Osteoblast (primary cell): ENCODE measurements around the gene ZSWIM5. TPM values are rescaled to one million over a fixed set of nuclear protein-coding genes. Genes with fewer than 3 reads are reported as not detected.
"Not testable (repeated sequence)": the region's sequence is repeated elsewhere in the genome, so short reads cannot be mapped to it uniquely, and the experiment has no call there.

Experiments
- DNase-seq: peaks from one replicate; pipeline ENCODE4 v3.0.0; 2011; ENCODE audit warnings: low spot score, mixed read lengths; ENCODE audit not compliant: insufficient read length; ENCODE audit errors: missing footprints
- H2AFZ ChIP-seq: 2 replicates; pipeline ENCODE4 v1.6.0; 2011; ENCODE audit warnings: mild to moderate bottlenecking, low read length
- H3K27ac ChIP-seq: 2 replicates; pipeline ENCODE4 v1.5.1; 2011; ENCODE audit warnings: mild to moderate bottlenecking, low read depth, low read length, moderate library complexity
- H3K27me3 ChIP-seq: 2 replicates; pipeline ENCODE4 v1.6.0; 2012; ENCODE audit warnings: mild to moderate bottlenecking, control low read depth, inconsistent platforms, low read length, moderate library complexity; ENCODE audit not compliant: insufficient read depth
- H3K36me3 ChIP-seq: 2 replicates; pipeline ENCODE4 v1.5.1; 2011; ENCODE audit warnings: mild to moderate bottlenecking, low read length, control low read depth, moderate library complexity; ENCODE audit not compliant: insufficient read depth
- H3K4me1 ChIP-seq: 2 replicates; pipeline ENCODE4 v1.5.1; 2011; ENCODE audit warnings: mild to moderate bottlenecking, low read length, control low read depth, moderate library complexity; ENCODE audit not compliant: insufficient read depth
- H3K4me2 ChIP-seq: 2 replicates; pipeline ENCODE4 v1.6.0; 2011; ENCODE audit warnings: mild to moderate bottlenecking, low read length; ENCODE audit not compliant: insufficient read depth
- H3K4me3 ChIP-seq: fragments of 200-600 bp; sonication (generic); 3 replicates; pipeline ENCODE4 v1.5.1; 2012; ENCODE audit warnings: mild to moderate bottlenecking, low read length, inconsistent platforms; ENCODE audit not compliant: insufficient read depth
- H3K79me2 ChIP-seq: 2 replicates; pipeline ENCODE4 v1.6.0; 2012; ENCODE audit warnings: mild to moderate bottlenecking, low read length, control low read depth, inconsistent platforms; ENCODE audit not compliant: insufficient read depth
- H3K9me3 ChIP-seq: 2 replicates; pipeline ENCODE4 v1.5.1; 2011; ENCODE audit warnings: low read depth, low read length, control low read depth
- H4K20me1 ChIP-seq: 2 replicates; pipeline ENCODE4 v1.6.0; 2012; ENCODE audit warnings: mild to moderate bottlenecking, low read length, control low read depth; ENCODE audit not compliant: insufficient read depth
- total RNA-seq: library from RNA; depleted of rRNA; stranded (reverse); fragments of >200 nt; gene quantifications from 2 replicates; pipeline ENCODE4 v1.2.3, GENCODE V29; 2012
- TF ChIP-seq, protein P1 (sequence below): IDR thresholded peaks from 2 replicates; pipeline ENCODE4 v1.5.1; 2011; ENCODE audit warnings: mild to moderate bottlenecking, low read depth, low read length, moderate library complexity; ENCODE audit errors: extremely low read depth

ZSWIM5 gene
- total RNA-seq, 1 donor = 0.36 TPM

DNA sequence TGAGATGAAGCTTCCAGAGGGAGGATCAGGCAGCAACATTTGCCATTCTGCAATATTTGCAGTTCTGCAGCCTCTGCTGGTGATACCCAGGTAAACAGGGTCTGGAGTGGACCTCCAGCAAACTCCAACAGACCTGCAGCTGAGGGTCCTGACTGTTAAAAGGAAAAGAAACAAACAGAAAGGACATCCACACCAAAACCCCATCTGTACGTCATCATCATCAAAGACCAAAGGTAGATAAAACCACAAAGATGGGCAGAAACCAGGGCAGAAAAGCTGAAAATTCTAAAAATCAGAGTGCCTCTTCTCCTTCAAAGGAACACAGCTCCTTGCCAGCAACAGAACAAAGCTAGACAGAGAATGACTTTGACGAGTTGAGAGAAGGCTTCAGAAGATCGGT is 43.3 kb downstream of the ZSWIM5 start:
- H3K9me3 ChIP-seq, H3K27ac ChIP-seq, H3K79me2 ChIP-seq, DNase-seq, H3K27me3 ChIP-seq, H4K20me1 ChIP-seq, H3K4me1 ChIP-seq, H2AFZ ChIP-seq, H3K36me3 ChIP-seq, H3K4me3 ChIP-seq, H3K4me2 ChIP-seq: not testable (repeated sequence)

DNA sequence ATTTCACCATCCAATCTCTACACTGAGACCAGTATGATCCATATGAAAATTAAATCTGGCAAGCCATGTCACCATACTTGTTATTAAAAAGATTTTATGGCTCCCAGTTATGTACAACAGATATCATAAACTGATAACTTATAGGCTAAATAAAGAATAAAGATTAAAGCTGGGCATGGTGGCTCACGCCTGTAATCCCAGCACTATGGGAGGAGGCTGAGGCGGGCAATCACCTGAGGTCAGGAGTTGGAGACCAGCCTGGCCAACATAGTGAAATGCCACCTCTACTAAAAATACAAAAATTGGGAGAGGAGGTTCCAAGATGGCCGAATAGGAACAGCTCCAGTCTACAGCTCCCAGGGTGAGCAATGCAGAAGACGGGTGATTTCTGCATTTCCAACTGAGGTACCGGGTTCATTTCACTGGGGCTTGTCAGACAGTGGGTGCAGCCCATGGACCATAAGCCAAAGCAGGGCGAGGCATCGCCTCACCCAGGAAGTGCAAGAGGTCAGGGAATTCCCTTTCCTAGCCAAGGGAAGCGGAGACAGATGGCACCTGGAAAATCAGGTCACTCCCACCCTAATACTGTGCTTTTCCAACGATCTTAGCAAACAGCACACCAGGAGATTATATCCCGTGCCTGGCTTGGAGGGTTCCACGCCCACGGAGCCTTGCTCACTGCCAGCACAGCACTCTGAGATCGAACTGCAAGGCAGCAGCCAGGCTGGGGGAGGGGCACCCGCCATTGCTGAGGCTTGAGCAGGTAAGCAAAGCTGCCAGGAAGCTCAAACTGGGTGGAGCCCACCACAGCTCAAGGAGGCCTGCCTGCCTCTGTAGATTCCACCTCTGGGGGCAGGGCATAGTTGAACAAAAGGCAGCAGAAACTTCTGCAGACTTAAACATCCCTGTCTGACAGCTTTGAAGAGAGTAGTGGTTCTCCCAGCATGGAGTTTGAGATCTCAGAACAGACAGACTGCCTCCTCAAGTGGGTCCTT is 44.1 kb downstream of the ZSWIM5 start:
- H3K79me2 ChIP-seq, H4K20me1 ChIP-seq, H2AFZ ChIP-seq, H3K36me3 ChIP-seq, H3K4me2 ChIP-seq, H3K4me3 ChIP-seq, DNase-seq, H3K9me3 ChIP-seq, H3K27me3 ChIP-seq, H3K27ac ChIP-seq, H3K4me1 ChIP-seq: not testable (repeated sequence)

DNA sequence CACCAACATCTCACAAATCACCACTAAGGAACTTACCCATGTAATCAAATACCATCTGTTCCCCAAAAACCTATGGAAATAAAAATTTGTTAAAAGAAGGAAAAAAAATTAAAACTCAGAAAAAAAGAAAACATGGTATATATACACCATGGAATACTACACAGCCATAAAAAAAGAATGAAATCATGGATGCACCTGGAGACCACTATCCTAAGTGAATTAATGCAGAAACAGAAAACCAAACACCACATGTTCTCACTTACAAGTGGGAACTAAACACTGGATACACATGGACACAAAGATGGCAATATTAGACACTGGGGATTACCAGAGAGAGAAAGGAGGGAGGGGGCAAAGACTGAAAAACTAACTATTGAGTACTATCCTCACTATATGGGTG is 50.4 kb downstream of the ZSWIM5 start:
- Histone ChIP-seq H3K4me2 (no peak overlapping the region), H3K27ac (no peak overlapping the region), H2AFZ (no peak overlapping the region), H3K4me1 (no peaks in the 10 kb centered on the region), H3K79me2 (no peaks in the 10 kb centered on the region), H3K36me3 (no peaks in the 10 kb centered on the region), H3K4me3 (no peak overlapping the region), H4K20me1 (no peaks in the 10 kb centered on the region), H3K27me3 (peaks cover 3% of the 10 kb centered on the region), H3K9me3 (no peaks in the 10 kb centered on the region)
- TF ChIP-seq, protein P1, sequence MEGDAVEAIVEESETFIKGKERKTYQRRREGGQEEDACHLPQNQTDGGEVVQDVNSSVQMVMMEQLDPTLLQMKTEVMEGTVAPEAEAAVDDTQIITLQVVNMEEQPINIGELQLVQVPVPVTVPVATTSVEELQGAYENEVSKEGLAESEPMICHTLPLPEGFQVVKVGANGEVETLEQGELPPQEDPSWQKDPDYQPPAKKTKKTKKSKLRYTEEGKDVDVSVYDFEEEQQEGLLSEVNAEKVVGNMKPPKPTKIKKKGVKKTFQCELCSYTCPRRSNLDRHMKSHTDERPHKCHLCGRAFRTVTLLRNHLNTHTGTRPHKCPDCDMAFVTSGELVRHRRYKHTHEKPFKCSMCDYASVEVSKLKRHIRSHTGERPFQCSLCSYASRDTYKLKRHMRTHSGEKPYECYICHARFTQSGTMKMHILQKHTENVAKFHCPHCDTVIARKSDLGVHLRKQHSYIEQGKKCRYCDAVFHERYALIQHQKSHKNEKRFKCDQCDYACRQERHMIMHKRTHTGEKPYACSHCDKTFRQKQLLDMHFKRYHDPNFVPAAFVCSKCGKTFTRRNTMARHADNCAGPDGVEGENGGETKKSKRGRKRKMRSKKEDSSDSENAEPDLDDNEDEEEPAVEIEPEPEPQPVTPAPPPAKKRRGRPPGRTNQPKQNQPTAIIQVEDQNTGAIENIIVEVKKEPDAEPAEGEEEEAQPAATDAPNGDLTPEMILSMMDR = no peak
- DNase-seq = no peak

DNA sequence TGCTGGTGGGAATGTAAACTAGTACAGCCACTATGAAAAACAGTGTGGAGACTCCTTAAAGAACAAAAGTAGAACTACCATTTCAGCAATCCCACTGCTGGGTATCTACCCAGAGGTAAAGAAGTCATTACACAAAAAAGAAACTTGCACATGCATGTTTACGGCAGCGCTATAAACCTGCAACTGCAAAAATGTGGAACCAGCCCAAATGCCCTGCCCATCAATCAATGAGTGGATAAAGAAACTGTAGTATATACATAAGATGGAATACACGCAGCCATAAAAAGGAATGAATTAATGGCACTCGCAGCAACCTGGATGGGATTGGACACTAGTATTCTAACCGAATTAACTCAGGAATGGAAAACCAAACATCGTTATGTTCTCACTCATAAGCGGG is 51.0 kb downstream of the ZSWIM5 start:
- Histone ChIP-seq H3K27ac (no peak overlapping the region), H3K27me3 (peaks cover 3% of the 10 kb centered on the region), H4K20me1 (no peaks in the 10 kb centered on the region), H3K4me3 (no peak overlapping the region), H3K36me3 (no peaks in the 10 kb centered on the region), H3K9me3 (no peaks in the 10 kb centered on the region), H3K4me2 (no peak overlapping the region), H3K4me1 (no peaks in the 10 kb centered on the region), H3K79me2 (no peaks in the 10 kb centered on the region), H2AFZ (no peak overlapping the region)
- no peak for DNase-seq
- TF ChIP-seq, protein P1 = no peak

DNA sequence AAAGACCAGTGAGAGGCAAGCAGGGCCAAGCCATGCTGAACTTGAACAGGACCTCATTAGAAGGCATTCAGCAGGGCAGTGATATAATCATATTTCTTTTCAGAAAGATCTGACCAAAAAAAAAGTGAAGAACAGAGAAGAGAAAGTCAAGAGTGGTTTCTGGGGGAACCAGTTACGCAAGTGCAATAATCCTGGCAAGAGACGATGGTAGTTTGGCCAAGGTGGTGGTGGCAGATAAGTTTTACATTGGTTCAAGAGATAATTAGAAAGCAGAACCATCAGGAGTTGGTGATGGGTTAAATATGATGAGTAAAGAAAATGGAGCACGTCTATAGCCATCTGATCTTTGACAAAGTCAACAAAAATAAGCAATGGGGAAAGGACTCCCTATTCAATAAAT is 54.3 kb downstream of the ZSWIM5 start:
- TF ChIP-seq, protein P1 = no peak
- Histone ChIP-seq H3K4me1 (no peaks in the 10 kb centered on the region), H3K4me3 (no peak overlapping the region), H3K27me3 (no peaks in the 10 kb centered on the region), H3K36me3 (no peaks in the 10 kb centered on the region), H2AFZ (no peak overlapping the region), H3K79me2 (no peaks in the 10 kb centered on the region), H3K4me2 (no peak overlapping the region), H3K9me3 (no peaks in the 10 kb centered on the region), H3K27ac (no peak overlapping the region), H4K20me1 (no peaks in the 10 kb centered on the region)
- no peak for DNase-seq
